ENCODE measurements around the gene MKRN3.
A peak's percentile ranks its signal among the peaks of the same experiment; 100 is the strongest.

GRCh38 chr15:23570486-23570885 is 5.0 kb downstream of the MKRN3 start:
- TF ChIP-seq CTCF (IDR thresholded peaks at IDR 0.05; ENCODE audit: poor library complexity, severe bottlenecking) (no peak), TAF1 (IDR thresholded peaks at IDR 0.05; ENCODE audit: low read depth) (no peak), POLR2AphosphoS5 (IDR thresholded peaks at IDR 0.05) (peak; percentile 19), EP300 (conservative IDR thresholded peaks at IDR 0.05; ENCODE audit: poor library complexity, severe bottlenecking) (no peak), RAD21 (conservative IDR thresholded peaks at IDR 0.05) (no peak)

All from neural cell (in vitro differentiated cells).